ENCODE results near the gene PSMD4.
A peak's percentile ranks its signal among the peaks of the same experiment; 100 is the strongest.
"Not testable (repeated sequence)": the region's sequence is repeated elsewhere in the genome, so short reads cannot be mapped to it uniquely, and the experiment has no call there.

The PSMD4 gene

GRCh38 chr1:151275341-151275740 is 20.8 kb downstream of the PSMD4 start:
- WGBS = 88% methylated on average over 5 of the region's 5 CpGs
- H3K9me3 ChIP-seq (ENCODE audit: insufficient read depth, low read depth, low read length); H3K36me3 ChIP-seq (ENCODE audit: insufficient read depth, low read length); H3K9ac ChIP-seq (ENCODE audit: low read depth, low read length); H3K27me3 ChIP-seq (ENCODE audit: insufficient read depth, low read length); H3K4me1 ChIP-seq (ENCODE audit: insufficient read depth, low read length); H3K27ac ChIP-seq (ENCODE audit: low read depth, low read length); H3K4me3 ChIP-seq (ENCODE audit: low read length): not testable (repeated sequence)

GRCh38 chr1:151277249-151277648 is 22.7 kb downstream of the PSMD4 start:
- WGBS = 92% methylated on average over 2 of the region's 2 CpGs
- H3K9ac ChIP-seq (ENCODE audit: low read depth, low read length) = no peak overlapping the region
- no peak overlapping the region for H3K27ac ChIP-seq (ENCODE audit: low read depth, low read length)
- no peaks in the 10 kb centered on the region for H3K27me3 ChIP-seq (ENCODE audit: insufficient read depth, low read length)
- H3K4me1 ChIP-seq (ENCODE audit: insufficient read depth, low read length) = no peaks in the 10 kb centered on the region
- H3K4me3 ChIP-seq (ENCODE audit: low read length) = no peak overlapping the region
- H3K36me3 ChIP-seq (ENCODE audit: insufficient read depth, low read length) = no peaks in the 10 kb centered on the region
- H3K9me3 ChIP-seq (ENCODE audit: insufficient read depth, low read depth, low read length) = no peaks in the 10 kb centered on the region

- WGBS = under 1% methylated on average over 48 of the region's 48 CpGs
- Histone ChIP-seq H3K36me3 (ENCODE audit: insufficient read depth, low read length) (peaks cover 14% of the 10 kb centered on the region), H3K9ac (ENCODE audit: low read depth, low read length) (peak overlapping the region; percentile 93), H3K27ac (ENCODE audit: low read depth, low read length) (peak overlapping the region; percentile 99), H3K27me3 (ENCODE audit: insufficient read depth, low read length) (no peaks in the 10 kb centered on the region), H3K4me3 (ENCODE audit: low read length) (peak overlapping the region; percentile 73), H3K4me1 (ENCODE audit: insufficient read depth, low read length) (peaks cover 7% of the 10 kb centered on the region), H3K9me3 (ENCODE audit: insufficient read depth, low read depth, low read length) (no peaks in the 10 kb centered on the region)
Observed at GRCh38 chr1:151281225-151281968, 26.9 kb downstream of the PSMD4 start.

GRCh38 chr1:151281969-151282882 is 27.7 kb downstream of the PSMD4 start, which contains the start of gene ZNF687:
Gene ZNF687 (plus strand): TSS chr1:151282299. CDS start chr1:151286292, 3,993 bp downstream.
- H3K9ac ChIP-seq (ENCODE audit: low read depth, low read length) = peak within 1 kb of the TSS; percentile 93
- WGBS = under 1% methylated on average over 73 of the region's 74 CpGs
- peaks cover 22% of the 10 kb centered on the region for H3K36me3 ChIP-seq (ENCODE audit: insufficient read depth, low read length)
- H3K9me3 ChIP-seq (ENCODE audit: insufficient read depth, low read depth, low read length) = no peaks in the 10 kb centered on the region
- H3K4me1 ChIP-seq (ENCODE audit: insufficient read depth, low read length) = peaks cover 7% of the 10 kb centered on the region
- H3K27me3 ChIP-seq (ENCODE audit: insufficient read depth, low read length) = no peaks in the 10 kb centered on the region
- peak within 1 kb of the TSS; percentile 99 for H3K27ac ChIP-seq (ENCODE audit: low read depth, low read length)
- peak within 1 kb of the TSS; percentile 73 for H3K4me3 ChIP-seq (ENCODE audit: low read length)

- 14% methylated on average over 44 of the region's 44 CpGs for WGBS
Observed at GRCh38 chr1:151282883-151283725, 28.6 kb downstream of the PSMD4 start.

GRCh38 chr1:151284013-151284577 is 29.6 kb downstream of the PSMD4 start:
- Histone ChIP-seq H3K27me3 (ENCODE audit: insufficient read depth, low read length) (no peaks in the 10 kb centered on the region), H3K9me3 (ENCODE audit: insufficient read depth, low read depth, low read length) (no peaks in the 10 kb centered on the region), H3K27ac (ENCODE audit: low read depth, low read length) (no peak overlapping the region), H3K4me1 (ENCODE audit: insufficient read depth, low read length) (peaks cover 7% of the 10 kb centered on the region), H3K9ac (ENCODE audit: low read depth, low read length) (no peak overlapping the region), H3K36me3 (ENCODE audit: insufficient read depth, low read length) (peaks cover 41% of the 10 kb centered on the region), H3K4me3 (ENCODE audit: low read length) (peak overlapping the region; percentile 73)
- 75% methylated on average over 2 of the region's 2 CpGs for WGBS

More at GRCh38 chr1:151282883-151283725, 28.6 kb downstream of the PSMD4 start:
- H3K27ac ChIP-seq (ENCODE audit: low read depth, low read length) = peak overlapping the region; percentile 99
- H3K4me3 ChIP-seq (ENCODE audit: low read length) = peak overlapping the region; percentile 73
- H3K9ac ChIP-seq (ENCODE audit: low read depth, low read length) = peak overlapping the region; percentile 90
- H3K27me3 ChIP-seq (ENCODE audit: insufficient read depth, low read length) = no peaks in the 10 kb centered on the region
- H3K36me3 ChIP-seq (ENCODE audit: insufficient read depth, low read length) = peaks cover 31% of the 10 kb centered on the region
- no peaks in the 10 kb centered on the region for H3K9me3 ChIP-seq (ENCODE audit: insufficient read depth, low read depth, low read length)
- peaks cover 7% of the 10 kb centered on the region for H3K4me1 ChIP-seq (ENCODE audit: insufficient read depth, low read length)

GRCh38 chr1:151286619-151287340 is 32.2 kb downstream of the PSMD4 start:
- WGBS = 93% methylated on average over 10 of the region's 10 CpGs
- Histone ChIP-seq H3K4me3 (ENCODE audit: low read length) (no peak overlapping the region), H3K27ac (ENCODE audit: low read depth, low read length) (no peak overlapping the region), H3K9me3 (ENCODE audit: insufficient read depth, low read depth, low read length) (no peaks in the 10 kb centered on the region), H3K36me3 (ENCODE audit: insufficient read depth, low read length) (peaks cover 65% of the 10 kb centered on the region), H3K4me1 (ENCODE audit: insufficient read depth, low read length) (peaks cover 7% of the 10 kb centered on the region), H3K27me3 (ENCODE audit: insufficient read depth, low read length) (no peaks in the 10 kb centered on the region), H3K9ac (ENCODE audit: low read depth, low read length) (no peak overlapping the region)

GRCh38 chr1:151287341-151287699 is 32.8 kb downstream of the PSMD4 start:
- Histone ChIP-seq H3K9me3 (ENCODE audit: insufficient read depth, low read depth, low read length) (no peaks in the 10 kb centered on the region), H3K36me3 (ENCODE audit: insufficient read depth, low read length) (peaks cover 70% of the 10 kb centered on the region), H3K4me3 (ENCODE audit: low read length) (no peak overlapping the region), H3K27ac (ENCODE audit: low read depth, low read length) (no peak overlapping the region), H3K4me1 (ENCODE audit: insufficient read depth, low read length) (peaks cover 7% of the 10 kb centered on the region), H3K9ac (ENCODE audit: low read depth, low read length) (no peak overlapping the region), H3K27me3 (ENCODE audit: insufficient read depth, low read length) (no peaks in the 10 kb centered on the region)
- WGBS = 93% methylated on average over 7 of the region's 7 CpGs

GRCh38 chr1:151287767-151288500 is 33.4 kb downstream of the PSMD4 start:
- Histone ChIP-seq H3K36me3 (ENCODE audit: insufficient read depth, low read length) (peaks cover 76% of the 10 kb centered on the region), H3K9ac (ENCODE audit: low read depth, low read length) (no peak overlapping the region), H3K4me1 (ENCODE audit: insufficient read depth, low read length) (peaks cover 7% of the 10 kb centered on the region), H3K27ac (ENCODE audit: low read depth, low read length) (no peak overlapping the region), H3K9me3 (ENCODE audit: insufficient read depth, low read depth, low read length) (no peaks in the 10 kb centered on the region), H3K27me3 (ENCODE audit: insufficient read depth, low read length) (no peaks in the 10 kb centered on the region), H3K4me3 (ENCODE audit: low read length) (no peak overlapping the region)
- WGBS = 95% methylated on average over 22 of the region's 22 CpGs

All from HUES64 (cell line).